ENCODE results near the gene B4GALT3.

B4GALT3 gene

DNA sequence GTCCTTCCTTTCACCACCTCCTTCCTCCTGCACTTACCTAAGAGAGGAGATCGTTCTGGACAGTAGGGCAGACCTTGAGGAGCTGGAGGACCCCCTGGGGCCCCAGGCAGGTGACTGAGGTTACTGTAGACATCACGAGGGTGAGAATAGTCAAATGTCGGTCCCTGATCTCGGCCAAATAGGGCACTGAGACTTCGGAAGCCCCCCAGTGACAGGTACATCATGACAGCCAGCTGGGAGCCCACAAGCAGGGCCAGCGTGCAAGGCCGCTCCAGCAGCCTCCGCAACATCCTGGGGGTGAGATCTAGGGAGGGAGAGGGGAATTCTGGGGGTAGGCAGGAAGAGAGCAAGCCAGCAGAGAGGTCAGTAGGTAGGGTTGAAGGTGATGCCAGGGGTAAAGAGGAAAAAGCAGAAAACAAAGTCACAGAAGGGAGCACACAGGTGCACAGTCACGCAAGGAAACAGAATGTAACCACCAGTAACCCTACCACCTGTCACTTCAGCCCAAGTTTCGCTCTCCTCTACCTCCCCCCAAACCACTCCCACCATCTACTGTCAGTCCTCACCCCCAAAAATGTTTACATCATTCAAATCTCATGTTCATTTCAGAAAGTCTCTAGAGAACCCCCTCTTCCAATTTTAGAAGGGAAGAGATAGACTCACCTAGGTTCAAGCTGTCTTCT lies 1.4 kb downstream of the B4GALT3 start:
- TF ChIP-seq, protein P1, sequence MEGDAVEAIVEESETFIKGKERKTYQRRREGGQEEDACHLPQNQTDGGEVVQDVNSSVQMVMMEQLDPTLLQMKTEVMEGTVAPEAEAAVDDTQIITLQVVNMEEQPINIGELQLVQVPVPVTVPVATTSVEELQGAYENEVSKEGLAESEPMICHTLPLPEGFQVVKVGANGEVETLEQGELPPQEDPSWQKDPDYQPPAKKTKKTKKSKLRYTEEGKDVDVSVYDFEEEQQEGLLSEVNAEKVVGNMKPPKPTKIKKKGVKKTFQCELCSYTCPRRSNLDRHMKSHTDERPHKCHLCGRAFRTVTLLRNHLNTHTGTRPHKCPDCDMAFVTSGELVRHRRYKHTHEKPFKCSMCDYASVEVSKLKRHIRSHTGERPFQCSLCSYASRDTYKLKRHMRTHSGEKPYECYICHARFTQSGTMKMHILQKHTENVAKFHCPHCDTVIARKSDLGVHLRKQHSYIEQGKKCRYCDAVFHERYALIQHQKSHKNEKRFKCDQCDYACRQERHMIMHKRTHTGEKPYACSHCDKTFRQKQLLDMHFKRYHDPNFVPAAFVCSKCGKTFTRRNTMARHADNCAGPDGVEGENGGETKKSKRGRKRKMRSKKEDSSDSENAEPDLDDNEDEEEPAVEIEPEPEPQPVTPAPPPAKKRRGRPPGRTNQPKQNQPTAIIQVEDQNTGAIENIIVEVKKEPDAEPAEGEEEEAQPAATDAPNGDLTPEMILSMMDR (IDR thresholded peaks at IDR 0.05; ENCODE audit: low read depth, low read length, missing control alignments) = no peak
- H3K4me3 ChIP-seq (replicated peaks; ENCODE audit: low read depth, low read length) = peak overlapping the region; percentile 81
- no peak for DNase-seq (ENCODE audit: extremely low read depth, low read depth)

DNA sequence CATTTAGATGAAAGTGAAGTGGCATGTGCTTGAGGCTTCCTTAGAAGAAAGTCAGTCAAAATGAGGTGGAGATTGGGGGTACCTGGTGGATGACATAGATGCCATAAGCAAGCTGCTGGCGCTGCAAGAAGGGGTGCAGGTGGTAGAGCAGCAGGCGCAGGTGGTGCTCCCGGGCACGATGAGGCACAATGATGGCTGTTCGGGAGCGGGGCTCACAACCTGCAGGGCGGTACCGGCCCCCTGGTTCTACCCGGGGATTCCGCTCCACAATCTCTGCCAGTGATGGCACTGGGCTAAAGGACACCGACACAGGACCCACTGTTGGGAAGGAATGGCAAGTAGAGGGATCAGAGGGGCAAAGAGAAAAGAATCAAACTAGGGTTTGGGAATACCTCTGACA lies 2.4 kb downstream of the B4GALT3 start:
- TF ChIP-seq, protein P1 (IDR thresholded peaks at IDR 0.05; ENCODE audit: low read depth, low read length, missing control alignments) = no peak
- H3K4me3 ChIP-seq (replicated peaks; ENCODE audit: low read depth, low read length) = no peak overlapping the region
- no peak for DNase-seq (ENCODE audit: extremely low read depth, low read depth)

DNA sequence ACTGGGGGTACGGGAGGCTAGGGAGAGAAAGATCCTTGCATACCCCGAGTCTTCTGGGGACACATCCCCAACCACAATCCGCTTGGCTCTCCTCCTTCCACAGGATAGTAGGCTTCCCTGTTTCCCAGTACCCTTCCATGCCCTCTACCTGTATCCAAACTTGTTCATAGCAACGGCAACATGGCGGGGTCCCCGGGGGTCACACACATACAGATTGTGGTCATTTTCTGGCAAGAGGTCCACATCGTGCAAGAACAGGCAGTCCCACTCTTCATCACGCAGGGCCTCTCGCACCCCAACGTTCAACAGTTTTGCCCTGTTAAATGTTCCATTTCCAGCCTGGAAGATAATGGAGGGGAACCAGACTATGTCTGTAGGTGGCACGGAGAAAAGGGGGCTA lies 3.6 kb downstream of the B4GALT3 start:
- TF ChIP-seq, protein P1 (IDR thresholded peaks at IDR 0.05; ENCODE audit: low read depth, low read length, missing control alignments) = no peak
- no peak overlapping the region for H3K4me3 ChIP-seq (replicated peaks; ENCODE audit: low read depth, low read length)
- no peak for DNase-seq (ENCODE audit: extremely low read depth, low read depth)

DNA sequence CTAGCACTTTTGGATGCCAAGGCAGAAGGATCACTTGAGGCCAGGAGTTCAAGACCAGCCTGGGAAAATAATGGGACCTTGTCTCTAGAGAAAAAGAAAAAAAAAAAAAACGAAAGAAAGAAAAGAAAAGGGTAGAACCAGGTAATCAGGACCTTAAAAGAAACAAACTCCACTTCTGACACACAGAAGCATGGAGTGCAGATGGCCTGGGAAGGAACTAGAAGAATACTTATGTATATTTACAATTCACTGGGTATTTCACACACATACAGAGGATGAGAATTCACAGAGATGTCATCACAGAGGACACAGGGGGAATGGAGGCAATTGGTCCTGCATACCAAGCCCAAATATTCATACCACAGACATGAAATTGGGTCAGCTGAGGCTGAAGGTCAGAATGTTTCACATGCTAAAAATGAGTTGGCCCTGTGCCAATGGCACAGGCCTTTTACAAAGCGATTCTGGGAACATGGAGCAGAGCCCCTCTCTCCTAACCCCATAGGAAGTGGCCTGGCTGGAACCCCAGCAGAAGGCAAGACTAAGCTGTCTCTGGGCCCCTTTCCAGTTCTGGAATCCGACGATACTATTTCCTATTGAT lies 4.4 kb downstream of the B4GALT3 start:
- TF ChIP-seq, protein P1 (IDR thresholded peaks at IDR 0.05; ENCODE audit: low read depth, low read length, missing control alignments) = no peak
- no peak for DNase-seq (ENCODE audit: extremely low read depth, low read depth)
- H3K4me3 ChIP-seq (replicated peaks; ENCODE audit: low read depth, low read length) = no peak overlapping the region

DNA sequence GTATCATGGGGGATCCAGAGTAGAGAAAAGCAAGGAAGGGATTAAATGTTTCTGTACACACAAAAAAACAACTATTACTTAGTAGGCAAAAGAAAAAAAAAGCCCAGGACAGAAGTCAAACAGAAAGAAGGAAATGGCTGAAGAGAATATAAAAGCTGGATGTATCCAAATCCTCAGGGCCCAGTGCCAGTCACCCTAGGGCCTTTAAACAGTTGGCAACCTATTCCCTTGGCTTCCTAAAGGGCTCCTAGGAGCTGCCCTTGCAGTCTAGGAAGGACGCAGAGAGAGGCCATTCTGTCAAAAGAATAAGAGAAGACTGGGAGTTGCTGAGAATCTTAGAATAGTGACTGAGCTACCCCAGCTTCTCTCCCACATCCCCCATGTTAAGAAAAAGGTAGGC lies 5.0 kb downstream of the B4GALT3 start:
- H3K4me3 ChIP-seq (replicated peaks; ENCODE audit: low read depth, low read length) = no peak overlapping the region
- DNase-seq (ENCODE audit: extremely low read depth, low read depth) = no peak
- TF ChIP-seq, protein P1 (IDR thresholded peaks at IDR 0.05; ENCODE audit: low read depth, low read length, missing control alignments) = no peak

DNA sequence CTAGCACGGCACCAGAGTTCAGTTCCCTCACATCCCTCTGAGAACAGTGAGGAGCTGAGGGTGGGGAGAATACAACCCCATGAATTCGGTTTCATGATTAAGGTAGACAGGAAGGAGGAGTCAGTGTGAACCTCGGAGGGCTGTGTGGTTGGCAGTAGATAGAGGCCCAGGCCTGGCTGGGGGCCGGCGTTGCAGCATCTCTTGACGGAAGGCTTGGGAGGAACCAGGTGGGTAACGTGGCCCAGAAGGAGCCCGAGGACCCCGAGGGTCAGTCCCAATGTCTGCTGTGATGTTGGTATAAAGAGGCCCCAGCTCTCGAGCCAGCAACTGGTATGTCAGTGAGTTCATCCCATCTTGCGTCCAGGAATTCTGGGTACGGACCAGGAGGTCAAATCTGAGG lies 5.6 kb downstream of the B4GALT3 start:
- TF ChIP-seq, protein P1 (IDR thresholded peaks at IDR 0.05; ENCODE audit: low read depth, low read length, missing control alignments) = no peak
- DNase-seq (ENCODE audit: extremely low read depth, low read depth) = no peak
- H3K4me3 ChIP-seq (replicated peaks; ENCODE audit: low read depth, low read length) = no peak overlapping the region
